Gastroesophageal sphincter (tissue), 4 donors: ENCODE data around the gene DSC3. TPM values are rescaled to one million over a fixed set of nuclear protein-coding genes. Genes with fewer than 3 reads are reported as not detected.

ENCODE experiments used
- small RNA-seq, 4 donors: library from RNA; depleted of rRNA; stranded (forward); fragments of <200 nt; gene quantifications; one replicate each; pipeline ENCODE3, GENCODE V24; 2016
- total RNA-seq, 4 donors: library from RNA; depleted of rRNA; stranded (reverse); fragments of >200 nt; gene quantifications; one replicate each; pipeline ENCODE4 v1.1.0, GENCODE V29; 2016

Gene DSC3
- total RNA-seq, 4 donors from 2014 or later, result 0.27 to 17.1 (median 0.51) TPM

Small RNA genes within 50 kb of the gene (small RNA-seq; reads per million reads assigned to genes)
- gene RNU6-857P, result 0 reads per million in 4 donors

Other genes with a start within 250 kb of the DSC3 start
- 10 to 100 TPM in 1 of 4 donors, 1 to 10 TPM in 3; 1.4 to 15.4 (median 2.8) TPM for gene DSC2, start 59.7 kb upstream of the DSC3 start, total RNA-seq
- not detected for gene DSC1, start 120.1 kb upstream of the DSC3 start, total RNA-seq